Stimulated activated CD4-positive, alpha-beta T cell treated with anti-CD3 and anti-CD28 coated beads, Interleukin-1b, Interleukin-23, amount 100 ng/mL, for 4 hours (primary cell): ENCODE measurements around the gene GADD45GIP1.
A peak's percentile ranks its signal among the peaks of the same experiment; 100 is the strongest.
"Not testable (repeated sequence)": the region's sequence is repeated elsewhere in the genome, so short reads cannot be mapped to it uniquely, and the experiment has no call there.

Experiments
- DNase-seq, 2 donors: peaks; one replicate each; pipeline ENCODE4 v3.0.0-alpha.2; 2020; ENCODE audit warnings: low read depth in 2 of 2

The GADD45GIP1 gene

GRCh38 chr19:12990431-12990830 is 33.4 kb upstream of the GADD45GIP1 start:
- DNase-seq: no peak

- no peak for DNase-seq
Measured at GRCh38 chr19:12987781-12988180, 30.8 kb upstream of the GADD45GIP1 start.

GRCh38 chr19:12987190-12987589 is 30.2 kb upstream of the GADD45GIP1 start:
- DNase-seq: no peak

GRCh38 chr19:12986726-12987125 is 29.7 kb upstream of the GADD45GIP1 start:
- no peak for DNase-seq

GRCh38 chr19:12985049-12985776 is 28.2 kb upstream of the GADD45GIP1 start:
- DNase-seq: no peak

GRCh38 chr19:12984683-12985048 is 27.6 kb upstream of the GADD45GIP1 start:
- DNase-seq: no peak

- DNase-seq: no peak
Measured at GRCh38 chr19:12984143-12984627, 27.2 kb upstream of the GADD45GIP1 start.

- peak; percentile 78 to 80 for DNase-seq
Measured at GRCh38 chr19:12983542-12984142, 26.6 kb upstream of the GADD45GIP1 start.

GRCh38 chr19:12983091-12983490 is 26.1 kb upstream of the GADD45GIP1 start:
- DNase-seq: no peak

- DNase-seq: no peak
Measured at GRCh38 chr19:12982648-12983047, 25.6 kb upstream of the GADD45GIP1 start.

- no peak for DNase-seq
Measured at GRCh38 chr19:12979974-12980373, 23.0 kb upstream of the GADD45GIP1 start.

GRCh38 chr19:12976109-12976508 is 19.1 kb upstream of the GADD45GIP1 start:
- DNase-seq: not testable (repeated sequence)

GRCh38 chr19:12975221-12975741 is 18.3 kb upstream of the GADD45GIP1 start:
- DNase-seq: no peak

- no peak for DNase-seq
Measured at GRCh38 chr19:12974301-12975220, 17.5 kb upstream of the GADD45GIP1 start.

GRCh38 chr19:12973236-12973635 is 16.2 kb upstream of the GADD45GIP1 start:
- no peak for DNase-seq

- no peak for DNase-seq
Measured at GRCh38 chr19:12970070-12970820, 13.2 kb upstream of the GADD45GIP1 start.

- no peak for DNase-seq
Measured at GRCh38 chr19:12969292-12969988, 12.4 kb upstream of the GADD45GIP1 start, which contains the start of gene DAND5. Gene DAND5, plus strand, starts transcription at chr19:12969576. Its CDS starts 85 bp downstream, at chr19:12969661.

GRCh38 chr19:12967907-12968306 is 10.9 kb upstream of the GADD45GIP1 start:
- DNase-seq: no peak

- no peak for DNase-seq
Measured at GRCh38 chr19:12965812-12966135, 8.8 kb upstream of the GADD45GIP1 start.

- peak; percentile 75 to 82 for DNase-seq
Measured at GRCh38 chr19:12965017-12965811, 8.2 kb upstream of the GADD45GIP1 start.
